GM10248 (cell line): ENCODE measurements around the gene ORC2.

Experiments used
- CTCF ChIA-PET: fragments of 300-600 bp; sonication (Branson Sonifier 250); formaldehyde crosslinking; extraction: SDS; loops from one replicate; lab custom pipeline; 2021; ENCODE audit warnings: antibody characterized with exemption; lab: Yijun Ruan, JAX
- POLR2A ChIA-PET: fragments of 350-650 bp; sonication (Branson Sonifier 250); formaldehyde crosslinking; extraction: SDS; loops from one replicate; lab custom pipeline; 2020; ENCODE audit warnings: antibody characterized with exemption; lab: Yijun Ruan, JAX
- DNase-seq: peaks from one replicate; pipeline ENCODE4 v3.0.0; 2012; ENCODE audit errors: extremely low spot score
- CTCF ChIP-seq: IDR thresholded peaks from 2 replicates; pipeline ENCODE4 v1.5.1; 2012; ENCODE audit warnings: mild to moderate bottlenecking, low read depth; ENCODE audit errors: extremely low read depth, missing control alignments, control extremely low read depth

ORC2 gene

DNA sequence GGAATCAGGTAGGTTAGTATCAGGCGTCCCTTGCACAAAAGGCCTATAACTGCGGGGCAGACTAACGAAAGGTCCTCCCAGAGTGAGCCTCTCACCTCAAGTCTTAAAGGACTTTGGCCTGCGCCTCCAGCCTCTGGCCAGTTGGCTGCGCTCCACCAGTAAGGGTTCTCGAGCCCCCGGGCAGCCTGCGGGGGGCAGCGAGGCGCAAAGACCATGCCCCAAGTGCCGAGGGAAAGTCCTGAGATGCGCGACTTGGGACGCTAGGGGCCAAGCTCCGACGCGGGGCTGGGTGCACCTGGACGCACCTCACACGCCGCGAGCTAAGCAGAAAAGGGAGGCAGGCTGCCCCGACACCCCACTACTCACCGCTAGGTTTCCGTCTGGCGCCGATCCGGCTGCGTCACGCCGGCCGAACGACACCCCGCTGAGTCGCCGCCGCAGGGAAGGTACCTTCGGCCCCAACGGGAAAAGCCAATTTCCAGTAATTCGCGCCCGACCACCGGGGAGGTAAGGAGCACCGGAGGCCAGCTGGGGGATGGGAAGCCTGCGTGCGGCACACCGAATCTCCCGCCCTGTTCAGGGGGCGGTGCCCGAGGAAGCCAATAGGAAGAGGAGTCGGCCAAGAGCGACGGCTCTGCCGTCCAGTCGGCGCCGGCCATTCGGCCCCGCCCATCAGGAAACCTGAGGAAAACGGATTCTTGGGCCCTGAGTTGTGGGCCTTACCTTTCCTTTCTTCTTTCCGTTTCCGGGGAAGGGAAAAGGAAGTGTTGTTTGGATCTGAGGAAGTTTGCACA, at the start of gene ORC2:
Gene ORC2 (minus strand): TSS at position 537 of the 794 bp plus-strand sequence. CDS start 5,537 bp downstream, outside the sequence.
- ChIA-PET CTCF (interaction anchor here (0.7 to 7.3 kb wide), 37 partner anchors 8 to 284 kb away, joined by 3 to 76 read pairs (median 4); partner anchors contain the start of gene HYCC2), POLR2A (interaction anchor here (0.5 to 1.9 kb wide), 3 partner anchors 10 to 250 kb away, joined by 3 to 6 read pairs (median 4); no protein-coding TSS in a partner anchor)
- peak; percentile 83 for TF ChIP-seq CTCF
- DNase-seq: peak; percentile 95

GRCh38 chr2:201008296-201008829, 44.9 kb upstream of the ORC2 start:
- no peak for DNase-seq
- POLR2A ChIA-PET: no interaction called here
- CTCF ChIA-PET: no interaction called here
- no peak for TF ChIP-seq CTCF

DNA sequence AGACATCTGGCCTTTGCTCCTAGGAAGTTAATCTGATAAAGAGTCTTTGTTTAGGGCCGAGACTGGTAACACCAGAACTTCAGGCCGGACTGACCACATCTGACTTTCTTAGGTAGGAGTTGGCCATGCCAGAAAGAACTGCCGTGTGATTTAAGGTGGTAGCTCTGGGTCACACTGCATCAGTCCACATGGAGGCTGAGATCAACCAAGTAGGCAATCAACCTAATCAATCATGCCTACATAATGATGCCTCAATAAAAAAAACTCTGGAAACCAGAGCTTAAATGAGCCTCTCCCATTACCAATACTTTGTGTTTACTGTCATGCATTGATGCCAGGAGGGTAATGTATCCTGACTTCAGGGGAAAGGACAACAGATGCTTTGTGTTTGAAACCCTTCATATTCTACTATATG, 44.1 kb upstream of the ORC2 start:
- DNase-seq: no peak
- TF ChIP-seq CTCF: no peak
- POLR2A ChIA-PET: no interaction called here
- CTCF ChIA-PET: interaction anchor here (1.1 to 2.2 kb wide), 2 partner anchors 31 to 44 kb away, joined by 3 to 6 read pairs; partner anchors contain the start of gene ORC2

DNA sequence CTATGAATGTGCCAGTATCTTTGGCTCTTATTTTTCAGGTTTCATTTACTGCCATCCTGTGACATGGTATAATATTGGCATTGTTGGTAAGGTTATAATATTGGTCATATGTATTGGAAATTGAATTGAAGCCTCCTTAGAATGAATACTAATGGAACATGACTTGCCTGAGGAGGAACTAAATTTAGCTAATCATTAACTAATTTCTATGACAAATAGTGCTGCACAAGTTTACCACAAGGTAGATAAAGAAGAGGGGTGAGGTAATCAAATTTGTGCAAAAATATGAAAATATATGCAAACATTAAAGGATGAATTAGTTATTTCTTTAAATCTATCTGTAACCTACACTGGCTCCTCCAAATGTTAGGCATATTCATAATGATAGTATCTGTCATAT, 43.2 kb upstream of the ORC2 start:
- no peak for TF ChIP-seq CTCF
- ChIA-PET CTCF (interaction anchor here (1.0 to 2.2 kb wide), 5 partner anchors 32 to 151 kb away, joined by 3 to 6 read pairs (median 3); partner anchors contain the start of gene ORC2), POLR2A (no interaction called here)
- no peak for DNase-seq

DNA sequence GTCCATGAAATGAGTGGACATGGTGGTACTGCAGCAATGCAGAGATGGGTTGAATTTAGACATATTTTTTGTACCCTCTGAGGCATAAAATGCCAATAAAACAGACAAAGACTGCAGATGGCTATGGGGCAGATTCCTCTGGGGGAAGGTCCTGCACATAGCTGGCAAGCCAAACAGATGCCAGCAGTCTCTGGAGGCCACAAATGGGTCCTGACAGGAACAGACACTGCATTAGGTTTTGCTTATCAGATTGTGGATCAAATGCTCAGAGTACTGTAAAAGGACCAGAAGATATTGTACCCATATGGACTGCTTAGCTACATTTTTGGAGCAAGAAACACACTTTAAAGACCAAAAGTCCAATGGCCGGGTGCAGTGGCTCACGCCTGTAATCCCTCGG, 40.9 kb upstream of the ORC2 start:
- ChIA-PET CTCF (interaction anchor here (0.9 to 1.8 kb wide), 3 partner anchors 9 to 179 kb away, joined by 3 to 5 read pairs (median 3); partner anchors contain the start of genes CASP10 and ORC2), POLR2A (no interaction called here)
- no peak for TF ChIP-seq CTCF
- DNase-seq: no peak

DNA sequence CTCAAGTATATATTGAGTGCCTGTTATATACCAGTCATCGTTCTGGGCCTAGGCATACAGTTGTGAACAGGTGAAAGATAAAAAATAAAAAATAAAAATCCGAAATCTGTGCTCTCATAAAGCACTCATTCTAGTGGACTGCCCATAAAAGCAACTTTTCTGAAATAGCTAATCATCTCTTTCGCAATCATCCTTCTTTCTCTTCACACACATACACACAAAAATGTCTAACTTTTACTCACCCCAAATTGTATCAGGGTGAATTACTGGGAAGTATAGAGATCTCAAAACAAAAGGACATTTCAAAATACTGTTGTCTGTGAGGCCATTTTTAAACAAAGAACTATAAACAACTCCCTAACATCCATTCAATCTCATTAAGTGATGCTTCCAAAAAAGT, 29.6 kb upstream of the ORC2 start:
- CTCF ChIA-PET: no interaction called here
- no peak for DNase-seq
- TF ChIP-seq CTCF: no peak
- POLR2A ChIA-PET: no interaction called here
